ENCODE measurements around the gene FGD6. TPM values are rescaled to one million over a fixed set of nuclear protein-coding genes. Genes with fewer than 3 reads are reported as not detected.

The FGD6 gene
- total and polyA plus RNA-seq, 2 of the 4 experiments (the other 2 are of a cell fraction): 2.6 to 9.5 TPM

DNA sequence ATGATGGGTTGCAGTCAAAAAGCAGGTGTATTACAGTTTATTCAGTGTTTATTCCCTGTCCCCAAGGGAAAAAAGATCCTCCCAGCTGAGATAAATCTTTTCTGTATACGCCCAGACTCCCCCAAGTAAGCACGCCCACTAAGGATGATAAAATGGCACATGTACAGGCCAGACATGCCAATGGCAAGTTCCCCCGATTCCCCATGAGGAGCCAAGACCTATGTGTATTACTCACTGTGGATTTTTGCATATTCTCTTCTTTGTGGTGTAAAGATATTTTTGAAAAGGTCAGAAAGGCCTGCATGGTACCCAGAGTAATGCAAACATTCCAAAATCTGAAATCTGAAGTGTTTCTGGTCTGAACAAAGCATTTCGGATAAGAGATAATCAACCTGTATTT is 166.0 kb downstream of the FGD6 start:
- Histone ChIP-seq H2BK20ac (ENCODE audit: low read depth, low read length) (no peak overlapping the region), H2BK5ac (ENCODE audit: low read depth, low read length, poor library complexity, severe bottlenecking) (no peak overlapping the region), H3K4me3 (ENCODE audit: insufficient read depth, low read depth, low read length) (no peak overlapping the region), H3K79me1 (ENCODE audit: low read depth in 1 of 2, low read length in 2 of 2) (no peaks in the 10 kb centered on the region), H3K56ac (ENCODE audit: extremely low read depth, insufficient read depth, low read length) (no peak overlapping the region; the same call in 1 of the 2 replicates), H4K20me1 (ENCODE audit: insufficient read depth, low read length) (no peaks in the 10 kb centered on the region), H3K9ac (ENCODE audit: low read depth, low read length) (no peak overlapping the region), H4K5ac (ENCODE audit: low read depth, low read length) (no peak overlapping the region), H3K18ac (ENCODE audit: low read depth, low read length) (no peak overlapping the region), H3K4me2 (ENCODE audit: low read depth, low read length) (no peak overlapping the region), H4K8ac (ENCODE audit: low read depth in 2 of 2, low read length in 2 of 2) (no peak overlapping the region), H3K9me3 (ENCODE audit: control insufficient read depth, insufficient read depth, low read length) (no peaks in the 10 kb centered on the region), H3K27ac (ENCODE audit: insufficient read depth, low read length) (no peak overlapping the region), H4K91ac (ENCODE audit: insufficient read depth, low read depth, low read length) (no peak overlapping the region), H2AK9ac (replicated peaks; ENCODE audit: low read depth, low read length, poor library complexity) (no peak overlapping the region), H2BK120ac (ENCODE audit: low read depth, low read length) (no peak overlapping the region), H2AK5ac (ENCODE audit: low read depth, low read length) (no peak overlapping the region), H3K23ac (ENCODE audit: low read depth, low read length) (no peak overlapping the region), H2AFZ (replicated peaks; ENCODE audit: low read length, poor library complexity) (no peak overlapping the region), H3K36me3 (ENCODE audit: control insufficient read depth, insufficient read depth, low read length) (peaks cover 22% of the 10 kb centered on the region), H3K14ac (replicated peaks; ENCODE audit: low read depth, low read length) (no peak overlapping the region), H3K4ac (ENCODE audit: low read depth, low read length) (no peak overlapping the region), H3K27me3 (ENCODE audit: control insufficient read depth, insufficient read depth, low read length) (no peaks in the 10 kb centered on the region), H3K9me1 (ENCODE audit: insufficient read depth, low read length) (no peaks in the 10 kb centered on the region; the same call in 1 of the 2 replicates), H3K4me1 (ENCODE audit: control insufficient read depth, insufficient read depth, low read length) (no peaks in the 10 kb centered on the region), H2BK15ac (ENCODE audit: low read depth, low read length) (no peak overlapping the region)
- peak; percentile 7 for DNase-seq
- POLR2A ChIA-PET (ENCODE audit: unreplicated experiment): no interaction called here
- ATAC-seq (ENCODE audit: low read depth): no peak
- TF ChIP-seq, protein P1, sequence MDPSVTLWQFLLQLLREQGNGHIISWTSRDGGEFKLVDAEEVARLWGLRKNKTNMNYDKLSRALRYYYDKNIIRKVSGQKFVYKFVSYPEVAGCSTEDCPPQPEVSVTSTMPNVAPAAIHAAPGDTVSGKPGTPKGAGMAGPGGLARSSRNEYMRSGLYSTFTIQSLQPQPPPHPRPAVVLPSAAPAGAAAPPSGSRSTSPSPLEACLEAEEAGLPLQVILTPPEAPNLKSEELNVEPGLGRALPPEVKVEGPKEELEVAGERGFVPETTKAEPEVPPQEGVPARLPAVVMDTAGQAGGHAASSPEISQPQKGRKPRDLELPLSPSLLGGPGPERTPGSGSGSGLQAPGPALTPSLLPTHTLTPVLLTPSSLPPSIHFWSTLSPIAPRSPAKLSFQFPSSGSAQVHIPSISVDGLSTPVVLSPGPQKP (IDR thresholded peaks at IDR 0.05; ENCODE audit: borderline replicate concordance, low read depth, low read length): no peak
- TF ChIP-seq, protein P2, sequence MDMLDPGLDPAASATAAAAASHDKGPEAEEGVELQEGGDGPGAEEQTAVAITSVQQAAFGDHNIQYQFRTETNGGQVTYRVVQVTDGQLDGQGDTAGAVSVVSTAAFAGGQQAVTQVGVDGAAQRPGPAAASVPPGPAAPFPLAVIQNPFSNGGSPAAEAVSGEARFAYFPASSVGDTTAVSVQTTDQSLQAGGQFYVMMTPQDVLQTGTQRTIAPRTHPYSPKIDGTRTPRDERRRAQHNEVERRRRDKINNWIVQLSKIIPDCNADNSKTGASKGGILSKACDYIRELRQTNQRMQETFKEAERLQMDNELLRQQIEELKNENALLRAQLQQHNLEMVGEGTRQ (IDR thresholded peaks at IDR 0.05; ENCODE audit: low read depth, low read length): no peak
- TF ChIP-seq CEBPB (IDR thresholded peaks at IDR 0.05; ENCODE audit: low read depth, low read length) (no peak), POLR2A (IDR thresholded peaks at IDR 0.05; ENCODE audit: low read depth, low read length) (no peak), RAD21 (IDR thresholded peaks at IDR 0.05; ENCODE audit: low read length) (no peak), SMC3 (IDR thresholded peaks at IDR 0.05; ENCODE audit: low read depth, low read length) (no peak), MAFK (IDR thresholded peaks at IDR 0.05; ENCODE audit: low read depth, low read length) (no peak), BHLHE40 (IDR thresholded peaks at IDR 0.05; ENCODE audit: low read depth, low read length) (no peak), RFX5 (IDR thresholded peaks at IDR 0.05; ENCODE audit: low read depth, low read length) (no peak)
- CTCF ChIA-PET: interaction anchor here (0.6 kb wide), 1 partner anchor 217 kb away, joined by 3 read pairs; no protein-coding TSS in a partner anchor
- no CpG with 5 or more reads among the region's 4 CpGs for WGBS, 2 experiments (ENCODE audit: extremely low coverage in 2 of 2, insufficient read length in 1 of 2)
- in situ Hi-C loops (cut with MboI; ENCODE audit: low sequenced_read_pairs): no loop called here
- BruUV-seq (replicated peaks): no TSS peak
- intact Hi-C loops (cut with micrococcal nuclease): no loop called here
- dilution Hi-C loops (cut with HindIII; ENCODE audit: low sequenced_read_pairs, unreplicated experiment): no loop called here

All from IMR-90 (cell line).